Activated CD4-positive, alpha-beta T cell treated with anti-CD3 and anti-CD28 coated beads for 36 hours (primary cell): Measurements from ENCODE around the gene MRTFA. TPM values are rescaled to one million over a fixed set of nuclear protein-coding genes. Genes with fewer than 3 reads are reported as not detected.
"Not testable (repeated sequence)": the region's sequence is repeated elsewhere in the genome, so short reads cannot be mapped to it uniquely, and the experiment has no call there.

Source experiments
- ATAC-seq: fragments of 200-7000 bp; cut with Tn5 transposase; one replicate; pipeline ENCODE4 v1.10.0; 2021; ENCODE audit warnings: mild to moderate bottlenecking, moderate library complexity
- CTCF ChIA-PET: fragments of 350-600 bp; sonication (Branson Sonifier 250); formaldehyde crosslinking; loops from one replicate; lab custom pipeline; 2021; ENCODE audit warnings: antibody characterized with exemption; lab: Charles Lee
- POLR2A ChIA-PET: fragments of 350-600 bp; sonication (Branson Sonifier 250); formaldehyde crosslinking; loops from one replicate; lab custom pipeline; 2021; ENCODE audit warnings: antibody characterized with exemption, inconsistent platforms; lab: Charles Lee
- DNase-seq: peaks from one replicate; pipeline ENCODE4 v3.0.0-alpha.2; 2020
- H3K27ac Mint-ChIP-seq: one replicate; pipeline ENCODE4 v1.8.0; 2021; ENCODE audit warnings: mixed read lengths
- H3K27me3 Mint-ChIP-seq: one replicate; pipeline ENCODE4 v1.8.0; 2021; ENCODE audit warnings: mixed read lengths
- H3K36me3 Mint-ChIP-seq: one replicate; pipeline ENCODE4 v1.8.0; 2021; ENCODE audit warnings: low read depth, mixed read lengths
- H3K4me1 Mint-ChIP-seq: one replicate; pipeline ENCODE4 v1.8.0; 2021; ENCODE audit warnings: mixed read lengths
- H3K4me3 Mint-ChIP-seq: one replicate; pipeline ENCODE4 v1.8.0; 2021; ENCODE audit warnings: mild to moderate bottlenecking, moderate library complexity, mixed read lengths
- H3K9me3 Mint-ChIP-seq: one replicate; pipeline ENCODE4 v1.8.0; 2021; ENCODE audit warnings: low read depth, mixed read lengths
- intact Hi-C, 2 experiments: fragments of 100-400 bp; cut with DNase I in 1 of 2; cut with micrococcal nuclease in 1 of 2; formaldehyde crosslinking; loops; one replicate each; pipeline versions ENCODE4 v1.14.2 to v1.15.1; 2022 to 2024; cut with DNase I, micrococcal nuclease
- total RNA-seq, 2 experiments: library from RNA; stranded (reverse); gene quantifications; one replicate each; pipeline ENCODE4 v1.2.3, GENCODE V29; 2021

The MRTFA gene
- total RNA-seq, 2 experiments from 2014 or later = 41.0 to 43.2 TPM

DNA sequence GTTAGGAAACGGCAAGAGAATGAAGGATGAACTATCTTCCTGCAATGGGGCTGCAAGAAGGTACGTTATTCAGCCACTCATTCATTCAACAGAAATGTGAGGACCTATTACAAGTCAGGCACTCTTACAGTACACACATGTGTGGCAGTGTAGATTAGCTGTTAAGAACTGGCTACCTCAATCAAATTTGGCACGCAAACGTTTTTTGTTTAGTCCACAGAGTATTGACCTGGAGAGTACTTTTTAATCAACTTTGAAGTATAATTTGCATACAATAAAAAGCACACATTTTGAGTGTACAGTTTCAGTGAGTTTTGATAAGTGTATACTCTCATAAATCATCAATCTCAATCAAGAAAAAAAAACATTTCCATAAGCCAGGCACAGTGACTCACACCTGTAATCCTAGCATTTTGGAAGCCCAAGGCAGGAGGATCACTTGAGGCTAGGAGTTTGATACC is 24.2 kb downstream of the MRTFA start:
- Mint-ChIP-seq H3K9me3 (no peaks in the 10 kb centered on the region), H3K27ac (no peak overlapping the region), H3K4me1 (peaks cover 32% of the 10 kb centered on the region), H3K36me3 (no peaks in the 10 kb centered on the region), H3K4me3 (no peak overlapping the region), H3K27me3 (no peaks in the 10 kb centered on the region)
- DNase-seq (no peak), ATAC-seq (no peak)
- ChIA-PET CTCF (interaction anchor here (0.9 kb wide), 1 partner anchor 16 kb away, joined by 3 read pairs; no protein-coding TSS in a partner anchor), POLR2A (interaction anchor here (0.7 kb wide), 1 partner anchor 24 kb away, joined by 3 read pairs; the partner anchor contains the start of gene MRTFA)
- intact Hi-C loops = no loop called here

DNA sequence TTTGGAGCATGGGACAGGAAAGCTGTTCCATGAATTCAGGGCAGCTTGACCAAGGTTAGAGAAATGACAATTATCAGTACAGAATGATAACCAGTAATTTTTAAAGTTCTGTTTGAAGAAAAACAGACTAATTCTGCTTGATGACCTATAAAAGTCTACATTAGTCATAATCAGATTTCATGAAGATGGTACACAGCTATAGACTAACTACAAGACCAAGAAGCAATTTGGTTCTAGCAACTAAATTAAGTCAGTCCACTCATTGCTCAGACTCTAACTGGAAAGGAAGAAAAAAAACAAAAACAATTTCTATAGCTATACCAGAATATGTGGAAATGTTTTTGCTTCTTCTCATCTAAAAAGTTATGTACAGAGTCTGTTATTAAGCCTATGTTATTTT is 24.9 kb downstream of the MRTFA start:
- intact Hi-C loops = no loop called here
- H3K27ac Mint-ChIP-seq = no peak overlapping the region
- H3K36me3 Mint-ChIP-seq = no peaks in the 10 kb centered on the region
- DNase-seq (no peak), ATAC-seq (peak; percentile 61)
- H3K4me3 Mint-ChIP-seq = no peak overlapping the region
- CTCF ChIA-PET = interaction anchor here (0.6 to 1.9 kb wide), 5 partner anchors 17 to 179 kb away, joined by 3 to 5 read pairs (median 4); no protein-coding TSS in a partner anchor
- H3K4me1 Mint-ChIP-seq = peaks cover 37% of the 10 kb centered on the region
- no peaks in the 10 kb centered on the region for H3K9me3 Mint-ChIP-seq
- POLR2A ChIA-PET = no interaction called here
- no peaks in the 10 kb centered on the region for H3K27me3 Mint-ChIP-seq

DNA sequence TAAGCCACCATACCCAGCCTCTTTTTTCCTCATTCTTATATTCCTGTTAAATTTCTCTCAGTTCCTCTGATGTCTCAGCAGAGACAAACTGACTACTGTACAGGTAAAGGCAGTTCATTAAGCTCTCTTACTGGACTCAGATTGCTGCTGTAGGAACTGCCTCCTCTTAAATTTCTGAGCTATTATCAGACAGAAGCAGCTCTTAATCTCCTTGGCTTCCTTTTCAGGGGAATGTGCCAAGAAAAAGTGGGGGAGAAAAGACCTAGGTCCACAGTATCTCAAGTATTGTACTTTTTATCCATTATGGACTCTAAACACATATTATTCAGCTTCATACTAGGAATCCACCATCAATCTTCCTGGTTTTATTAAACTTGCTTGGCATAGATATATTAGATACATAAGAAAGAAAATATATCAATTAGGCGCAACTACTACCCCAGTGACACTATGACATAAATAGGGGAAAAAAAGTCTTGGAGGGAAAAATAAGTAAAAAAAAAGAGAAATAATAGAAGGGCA is 26.1 kb downstream of the MRTFA start:
- no peaks in the 10 kb centered on the region for H3K27me3 Mint-ChIP-seq
- no peak for ATAC-seq
- H3K4me3 Mint-ChIP-seq = no peak overlapping the region
- H3K9me3 Mint-ChIP-seq = no peaks in the 10 kb centered on the region
- ChIA-PET POLR2A (no interaction called here), CTCF (interaction anchor here (0.6 to 1.9 kb wide), 4 partner anchors 9 to 85 kb away, joined by 3 to 5 read pairs (median 4); partner anchors contain the start of gene MRTFA)
- peaks cover 41% of the 10 kb centered on the region for H3K4me1 Mint-ChIP-seq
- no peaks in the 10 kb centered on the region for H3K36me3 Mint-ChIP-seq
- DNase-seq = no peak
- intact Hi-C loops = no loop called here
- H3K27ac Mint-ChIP-seq = no peak overlapping the region

DNA sequence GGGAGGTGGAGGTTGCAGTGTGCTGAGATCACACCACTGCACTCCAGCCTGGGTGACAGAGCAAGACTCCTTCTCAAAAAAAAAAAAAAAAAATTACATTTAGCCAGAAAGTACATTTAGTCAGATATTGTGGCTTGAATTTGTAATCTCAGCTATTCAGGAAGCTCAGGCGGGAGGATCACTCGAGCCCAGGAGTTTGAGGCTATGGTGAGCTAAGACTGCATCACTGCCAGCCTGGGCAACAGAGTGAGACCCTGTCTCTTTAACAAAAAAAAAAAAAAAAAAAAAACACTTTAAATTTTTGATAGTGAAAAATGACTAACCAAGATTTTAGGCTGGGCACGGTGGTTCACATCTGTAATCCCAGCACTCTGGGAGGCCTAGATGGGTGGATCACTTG is 27.3 kb downstream of the MRTFA start:
- Mint-ChIP-seq H3K27ac (no peak overlapping the region), H3K9me3 (no peaks in the 10 kb centered on the region), H3K4me3 (no peak overlapping the region), H3K4me1 (peaks cover 49% of the 10 kb centered on the region), H3K27me3 (no peaks in the 10 kb centered on the region), H3K36me3 (peaks cover 6% of the 10 kb centered on the region)
- no peak for ATAC-seq
- intact Hi-C loops = no loop called here
- ChIA-PET POLR2A (interaction anchor here (0.7 kb wide), 1 partner anchor 26 kb away, joined by 4 read pairs; no protein-coding TSS in a partner anchor), CTCF (interaction anchor here (0.6 kb wide), 1 partner anchor 49 kb away, joined by 3 read pairs; no protein-coding TSS in a partner anchor)
- peak; percentile 13 for DNase-seq

DNA sequence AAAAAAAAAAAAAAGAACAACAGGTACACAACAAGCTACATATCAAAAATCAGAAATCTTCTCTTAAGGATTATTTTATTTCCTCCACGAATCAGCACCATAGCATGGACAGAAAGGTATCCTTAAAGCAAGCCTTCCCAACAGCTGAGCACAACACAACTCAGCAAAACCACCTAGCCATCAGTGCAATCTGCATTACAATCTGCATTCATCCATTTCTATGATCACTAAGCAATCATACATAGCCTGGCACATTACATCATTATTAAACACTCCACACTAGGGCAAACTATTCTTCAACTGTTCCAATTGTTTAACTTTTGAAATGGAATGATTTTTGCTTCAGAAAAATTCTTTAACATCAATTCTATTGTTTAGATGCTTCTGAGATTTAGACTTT is 29.0 kb downstream of the MRTFA start:
- peaks cover 6% of the 10 kb centered on the region for H3K36me3 Mint-ChIP-seq
- H3K4me1 Mint-ChIP-seq = peaks cover 52% of the 10 kb centered on the region
- ChIA-PET CTCF (interaction anchor here (0.6 kb wide), 1 partner anchor 8 kb away, joined by 4 read pairs; no protein-coding TSS in a partner anchor), POLR2A (no interaction called here)
- DNase-seq (no peak), ATAC-seq (no peak)
- no peak overlapping the region for H3K27ac Mint-ChIP-seq
- H3K4me3 Mint-ChIP-seq = no peak overlapping the region
- no peaks in the 10 kb centered on the region for H3K27me3 Mint-ChIP-seq
- no peaks in the 10 kb centered on the region for H3K9me3 Mint-ChIP-seq
- intact Hi-C loops = no loop called here

DNA sequence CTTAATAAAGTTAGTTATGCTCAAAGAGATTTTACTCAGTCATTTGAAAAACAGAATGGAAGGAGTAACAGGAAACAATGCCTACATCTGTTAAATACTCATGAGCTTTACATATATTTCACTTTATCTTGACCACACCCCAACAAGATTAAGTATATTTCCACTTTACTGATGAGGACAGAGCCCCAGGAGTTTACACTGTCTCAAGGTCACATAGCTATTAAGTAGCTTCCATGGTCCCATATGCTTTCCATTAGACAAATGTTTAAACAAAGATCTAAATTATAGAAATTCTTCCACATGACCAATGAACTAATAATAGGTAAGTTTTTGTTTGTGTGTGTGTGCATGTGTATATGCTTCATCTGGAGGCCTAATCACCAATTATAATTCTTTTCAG is 30.2 kb downstream of the MRTFA start:
- ATAC-seq (no peak), DNase-seq (no peak)
- Mint-ChIP-seq H3K4me1 (peaks cover 51% of the 10 kb centered on the region), H3K27ac (no peak overlapping the region), H3K27me3 (no peaks in the 10 kb centered on the region), H3K9me3 (no peaks in the 10 kb centered on the region), H3K36me3 (peaks cover 6% of the 10 kb centered on the region), H3K4me3 (no peak overlapping the region)
- POLR2A ChIA-PET = no interaction called here
- intact Hi-C loops = no loop called here
- CTCF ChIA-PET = interaction anchor here (0.6 to 1.2 kb wide), 5 partner anchors 9 to 316 kb away, joined by 3 read pairs; no protein-coding TSS in a partner anchor

DNA sequence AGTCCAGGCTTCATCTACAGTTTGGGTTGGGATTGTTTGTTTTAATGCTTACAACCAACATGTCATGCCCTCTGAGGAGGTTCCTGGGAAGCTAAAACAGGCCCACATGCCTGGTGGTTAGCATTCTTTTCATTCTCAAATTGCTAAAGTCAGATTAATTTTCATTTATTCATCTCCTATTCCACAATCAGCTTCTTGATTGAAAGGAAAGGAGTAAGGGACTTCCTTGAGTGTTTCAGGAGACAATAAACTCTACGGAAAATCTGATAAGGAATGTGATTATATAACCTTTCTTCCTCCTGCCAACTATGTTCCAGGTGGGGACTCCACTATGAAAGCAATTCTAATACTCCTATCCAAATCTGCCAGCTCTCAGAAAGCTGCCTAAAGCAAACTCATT is 30.8 kb downstream of the MRTFA start:
- Mint-ChIP-seq H3K4me3 (no peak overlapping the region), H3K27ac (no peak overlapping the region), H3K27me3 (no peaks in the 10 kb centered on the region), H3K9me3 (no peaks in the 10 kb centered on the region), H3K4me1 (peaks cover 51% of the 10 kb centered on the region), H3K36me3 (peaks cover 6% of the 10 kb centered on the region)
- DNase-seq (no peak), ATAC-seq (no peak)
- ChIA-PET CTCF (interaction anchor here (0.6 to 1.2 kb wide), 4 partner anchors 13 to 180 kb away, joined by 3 read pairs; no protein-coding TSS in a partner anchor), POLR2A (no interaction called here)
- intact Hi-C loops = no loop called here

DNA sequence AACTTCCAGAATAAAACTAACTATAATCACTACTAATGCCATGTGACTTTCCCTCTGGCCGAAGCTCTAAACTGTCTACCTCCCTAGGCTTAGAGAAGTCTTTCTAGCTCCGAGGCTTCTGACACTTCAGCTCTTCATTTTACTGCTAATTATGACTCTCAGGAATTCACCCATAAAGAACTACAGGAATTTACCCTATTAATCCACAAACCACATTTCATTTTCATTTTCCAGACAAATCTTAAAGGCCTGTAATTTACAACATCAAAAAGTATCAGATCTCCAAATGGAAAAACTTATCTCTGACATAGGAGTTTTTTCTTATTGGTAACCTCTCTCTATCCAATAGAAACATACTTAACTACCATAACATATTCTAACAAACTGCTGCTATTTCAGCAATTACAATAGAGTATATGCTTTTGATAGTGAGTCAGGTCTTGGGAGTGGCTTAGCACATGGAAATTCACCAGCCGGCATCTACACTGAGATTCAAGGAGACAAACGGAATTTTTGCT is 33.4 kb downstream of the MRTFA start:
- ATAC-seq = no peak
- no peaks in the 10 kb centered on the region for H3K27me3 Mint-ChIP-seq

DNA sequence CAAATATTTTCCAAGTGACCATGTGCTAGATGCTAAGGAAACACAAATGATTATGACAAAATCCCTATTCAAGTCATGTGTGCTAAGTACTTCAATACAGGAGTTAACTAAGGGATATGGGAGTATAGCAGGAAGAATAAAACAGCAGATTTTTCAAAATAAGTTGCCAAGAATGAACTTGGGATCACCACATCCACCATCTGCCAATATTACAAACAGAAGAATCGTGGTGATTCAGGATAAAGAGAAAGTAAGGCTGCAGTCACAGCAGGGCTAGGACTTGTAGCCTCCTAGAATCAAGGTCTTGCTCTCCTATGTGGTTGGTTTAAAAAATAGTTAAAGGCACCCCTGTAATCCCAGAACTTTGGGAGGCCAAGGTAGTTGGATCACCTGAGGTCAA is 34.3 kb downstream of the MRTFA start:
- peaks cover 56% of the 10 kb centered on the region for H3K4me1 Mint-ChIP-seq
- no peaks in the 10 kb centered on the region for H3K27me3 Mint-ChIP-seq
- no peak overlapping the region for H3K4me3 Mint-ChIP-seq
- no peaks in the 10 kb centered on the region for H3K9me3 Mint-ChIP-seq
- ATAC-seq = no peak
- H3K36me3 Mint-ChIP-seq = peaks cover 6% of the 10 kb centered on the region
- ChIA-PET CTCF (no interaction called here), POLR2A (no interaction called here)
- no peak for DNase-seq
- intact Hi-C loops = no loop called here
- H3K27ac Mint-ChIP-seq = no peak overlapping the region

More for the DNA sequence above, 33.4 kb downstream of the MRTFA start:
- no peak overlapping the region for H3K4me3 Mint-ChIP-seq
- no peaks in the 10 kb centered on the region for H3K9me3 Mint-ChIP-seq
- POLR2A ChIA-PET = interaction anchor here (0.6 kb wide), 1 partner anchor 170 kb away, joined by 4 read pairs; no protein-coding TSS in a partner anchor
- peaks cover 54% of the 10 kb centered on the region for H3K4me1 Mint-ChIP-seq
- CTCF ChIA-PET = interaction anchor here (0.5 kb wide), 1 partner anchor 43 kb away, joined by 3 read pairs; no protein-coding TSS in a partner anchor
- H3K36me3 Mint-ChIP-seq = peaks cover 6% of the 10 kb centered on the region
- no peak overlapping the region for H3K27ac Mint-ChIP-seq
- DNase-seq = no peak
- intact Hi-C loops = no loop called here

DNA sequence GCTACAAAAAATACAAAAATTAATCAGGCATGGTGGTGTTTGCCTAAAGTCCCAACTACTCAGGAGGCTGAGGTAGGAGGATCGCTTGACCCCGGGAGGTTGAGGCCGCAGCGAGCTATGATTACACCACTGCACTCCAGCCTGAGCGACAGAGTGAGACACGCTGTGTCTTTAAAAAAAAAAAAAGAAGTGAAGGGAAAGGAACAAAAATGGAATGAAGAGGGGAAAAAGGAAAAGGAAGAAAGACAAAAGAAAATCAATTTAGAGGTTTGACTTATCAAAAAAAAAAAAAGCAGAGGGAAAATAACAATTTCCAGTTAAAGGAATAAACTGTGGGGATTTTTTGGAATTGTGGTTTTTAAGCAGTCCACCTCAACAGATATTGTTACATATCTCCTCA is 36.8 kb downstream of the MRTFA start:
- Mint-ChIP-seq H3K27ac (no peak overlapping the region), H3K36me3 (no peaks in the 10 kb centered on the region), H3K27me3 (no peaks in the 10 kb centered on the region), H3K4me3 (no peak overlapping the region), H3K9me3 (no peaks in the 10 kb centered on the region), H3K4me1 (peaks cover 45% of the 10 kb centered on the region)
- DNase-seq (no peak), ATAC-seq (no peak)
- ChIA-PET CTCF (interaction anchor here (0.8 kb wide), 1 partner anchor 8 kb away, joined by 4 read pairs; no protein-coding TSS in a partner anchor), POLR2A (interaction anchor here (0.7 kb wide), 1 partner anchor 236 kb away, joined by 5 read pairs; no protein-coding TSS in a partner anchor)
- intact Hi-C loops = no loop called here

DNA sequence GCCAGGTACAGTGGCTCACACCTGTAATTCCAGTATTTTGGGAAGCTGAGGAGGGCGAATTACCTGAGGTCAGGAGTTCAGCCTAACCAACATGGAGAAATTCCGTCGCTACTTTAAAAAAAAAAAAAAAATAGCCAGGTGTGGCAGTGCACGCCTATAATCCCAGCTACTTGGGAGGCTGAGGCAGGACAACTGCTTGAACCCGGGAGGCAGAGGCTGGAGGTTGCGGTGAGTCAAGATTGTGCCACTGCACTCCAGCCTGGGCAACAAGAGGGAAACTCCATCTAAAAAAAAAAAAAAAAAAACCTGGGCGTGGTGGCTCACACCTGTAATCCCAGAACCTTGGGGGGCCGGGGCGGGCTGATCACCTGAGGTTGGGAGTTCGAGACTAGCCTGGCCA is 37.8 kb downstream of the MRTFA start:
- CTCF ChIA-PET = interaction anchor here (0.7 to 3.3 kb wide), 4 partner anchors 9 to 74 kb away, joined by 3 to 15 read pairs (median 4); no protein-coding TSS in a partner anchor
- H3K36me3 Mint-ChIP-seq, intact Hi-C loops, H3K4me3 Mint-ChIP-seq, ATAC-seq, POLR2A ChIA-PET, H3K27ac Mint-ChIP-seq, H3K9me3 Mint-ChIP-seq, DNase-seq, H3K27me3 Mint-ChIP-seq: not testable (repeated sequence)
- peaks cover 52% of the 10 kb centered on the region for H3K4me1 Mint-ChIP-seq
